ENCODE measurements around the gene LARP1. TPM values are rescaled to one million over a fixed set of nuclear protein-coding genes. Genes with fewer than 3 reads are reported as not detected.

LARP1 gene
- polyA plus RNA-seq, 2 of the 4 experiments (the other 2 are of a cell fraction) = 87.0 to 112 TPM

DNA sequence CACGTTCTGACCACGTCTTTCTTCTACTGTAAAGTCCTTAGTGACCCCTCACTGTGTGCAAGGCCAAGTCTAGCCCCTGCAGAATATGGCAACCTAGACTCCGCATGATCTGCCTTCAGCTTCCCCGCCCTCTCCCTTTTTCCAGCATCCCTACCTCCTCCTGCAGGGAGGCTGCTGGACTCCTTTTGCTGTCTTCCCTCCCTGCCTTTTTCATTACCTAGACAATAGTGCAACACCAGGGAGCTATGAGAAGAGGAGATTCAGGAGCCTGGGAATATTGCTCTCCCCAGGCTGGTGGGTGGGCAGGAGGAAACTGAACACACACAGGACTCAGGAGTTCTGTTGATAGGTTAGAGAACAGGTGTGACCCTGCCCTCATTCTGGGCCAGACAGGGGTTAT, 33.1 kb upstream of the LARP1 start (continued):
- TF ChIP-seq, protein P1, sequence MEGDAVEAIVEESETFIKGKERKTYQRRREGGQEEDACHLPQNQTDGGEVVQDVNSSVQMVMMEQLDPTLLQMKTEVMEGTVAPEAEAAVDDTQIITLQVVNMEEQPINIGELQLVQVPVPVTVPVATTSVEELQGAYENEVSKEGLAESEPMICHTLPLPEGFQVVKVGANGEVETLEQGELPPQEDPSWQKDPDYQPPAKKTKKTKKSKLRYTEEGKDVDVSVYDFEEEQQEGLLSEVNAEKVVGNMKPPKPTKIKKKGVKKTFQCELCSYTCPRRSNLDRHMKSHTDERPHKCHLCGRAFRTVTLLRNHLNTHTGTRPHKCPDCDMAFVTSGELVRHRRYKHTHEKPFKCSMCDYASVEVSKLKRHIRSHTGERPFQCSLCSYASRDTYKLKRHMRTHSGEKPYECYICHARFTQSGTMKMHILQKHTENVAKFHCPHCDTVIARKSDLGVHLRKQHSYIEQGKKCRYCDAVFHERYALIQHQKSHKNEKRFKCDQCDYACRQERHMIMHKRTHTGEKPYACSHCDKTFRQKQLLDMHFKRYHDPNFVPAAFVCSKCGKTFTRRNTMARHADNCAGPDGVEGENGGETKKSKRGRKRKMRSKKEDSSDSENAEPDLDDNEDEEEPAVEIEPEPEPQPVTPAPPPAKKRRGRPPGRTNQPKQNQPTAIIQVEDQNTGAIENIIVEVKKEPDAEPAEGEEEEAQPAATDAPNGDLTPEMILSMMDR (IDR thresholded peaks at IDR 0.05) = no peak

DNA sequence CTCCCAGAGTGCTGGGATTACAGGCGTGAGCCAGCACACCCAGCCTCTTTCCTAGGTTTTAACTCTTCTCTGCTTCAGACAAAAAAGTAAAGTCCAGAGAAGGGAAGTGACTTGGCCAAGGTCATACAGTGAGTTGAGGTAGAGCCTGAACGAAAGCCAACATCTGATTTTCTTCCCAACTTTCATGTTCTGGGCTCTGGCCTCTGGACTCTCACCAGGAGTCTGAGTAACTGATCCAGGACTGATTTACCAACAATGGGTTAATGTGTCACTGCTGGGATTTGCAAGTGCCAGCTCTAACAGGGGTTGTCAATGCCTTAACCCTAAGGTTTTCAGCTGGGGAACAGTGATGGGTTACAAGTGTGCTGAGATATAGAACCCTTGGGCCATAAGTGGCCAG, 32.2 kb upstream of the LARP1 start:
- CTCF ChIA-PET = interaction anchor here (0.7 to 1.1 kb wide), 2 partner anchors 9 to 51 kb away, joined by 3 read pairs; no protein-coding TSS in a partner anchor
- no peak for FAIRE-seq

DNA sequence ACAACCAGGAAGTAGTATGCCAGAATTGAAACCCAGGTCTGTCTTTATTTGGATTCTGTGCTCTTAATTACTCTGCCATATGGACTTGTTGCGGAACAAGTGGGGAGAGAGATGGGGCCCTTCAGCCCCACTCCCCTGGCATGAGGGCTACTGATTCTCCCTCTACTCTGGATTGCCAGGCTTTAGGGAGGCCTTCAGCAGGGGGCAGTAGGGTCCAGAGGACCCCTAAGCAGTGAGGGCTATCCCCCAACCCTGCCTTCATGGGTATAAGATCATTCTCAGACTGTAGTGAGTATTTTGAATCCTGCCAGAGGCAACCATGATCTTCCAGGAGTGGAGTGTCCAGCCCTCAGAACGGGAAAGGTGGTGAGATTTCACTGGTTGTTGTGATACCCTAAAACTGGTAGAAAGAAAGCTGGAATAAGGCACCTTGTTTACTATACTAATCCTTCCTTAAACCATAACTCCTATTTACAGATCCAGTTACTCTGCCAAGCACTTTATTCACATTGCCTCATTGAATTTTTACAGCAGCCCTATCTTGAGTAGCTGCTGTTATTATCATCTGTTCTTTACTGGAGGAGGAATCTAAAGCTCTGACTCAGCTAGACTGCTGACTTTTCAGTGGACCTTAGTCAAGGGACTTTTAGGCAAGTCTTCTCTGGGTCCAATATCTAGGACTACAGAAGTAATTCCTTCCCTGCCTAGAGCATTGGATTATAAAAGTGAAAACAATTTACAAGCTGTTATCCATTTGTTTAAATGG, 31.3 kb upstream of the LARP1 start:
- no peak for DNase-seq (ENCODE audit: low read depth in 1 of 2, low spot score in 1 of 2)
- H3K9me3 ChIP-seq = no peaks in the 10 kb centered on the region
- ChIA-PET POLR2A (no interaction called here), CTCF (interaction anchor here (2.1 kb wide), 1 partner anchor 15 kb away, joined by 4 read pairs; no protein-coding TSS in a partner anchor)
- 59% methylated on average over 2 of the region's 2 CpGs for WGBS (ENCODE audit: missing lambda C conversion rate)
- TF ChIP-seq JUN (IDR thresholded peaks at IDR 0.05) = no peak
- no peak for TF ChIP-seq MYC (IDR thresholded peaks at IDR 0.05; ENCODE audit: borderline replicate concordance, low read length)
- TF ChIP-seq NPAS2 (CRISPR knock-in tag; IDR thresholded peaks at IDR 0.05; ENCODE audit: borderline replicate concordance) = no peak
- no peak for TF ChIP-seq SREBF2 (IDR thresholded peaks at IDR 0.05)
- TF ChIP-seq FOSB (CRISPR knock-in tag; IDR thresholded peaks at IDR 0.05) = no peak
- TF ChIP-seq, protein P2, sequence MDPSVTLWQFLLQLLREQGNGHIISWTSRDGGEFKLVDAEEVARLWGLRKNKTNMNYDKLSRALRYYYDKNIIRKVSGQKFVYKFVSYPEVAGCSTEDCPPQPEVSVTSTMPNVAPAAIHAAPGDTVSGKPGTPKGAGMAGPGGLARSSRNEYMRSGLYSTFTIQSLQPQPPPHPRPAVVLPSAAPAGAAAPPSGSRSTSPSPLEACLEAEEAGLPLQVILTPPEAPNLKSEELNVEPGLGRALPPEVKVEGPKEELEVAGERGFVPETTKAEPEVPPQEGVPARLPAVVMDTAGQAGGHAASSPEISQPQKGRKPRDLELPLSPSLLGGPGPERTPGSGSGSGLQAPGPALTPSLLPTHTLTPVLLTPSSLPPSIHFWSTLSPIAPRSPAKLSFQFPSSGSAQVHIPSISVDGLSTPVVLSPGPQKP (IDR thresholded peaks at IDR 0.05; ENCODE audit: low read depth, low read length) = no peak
- TF ChIP-seq POLR2AphosphoS2 (conservative IDR thresholded peaks at IDR 0.05; ENCODE audit: low read length) = no peak
- TF ChIP-seq, protein P1 (IDR thresholded peaks at IDR 0.05) = no peak
- TF ChIP-seq HOXB13 (CRISPR knock-in tag; IDR thresholded peaks at IDR 0.05; ENCODE audit: low read depth) = no peak
- TF ChIP-seq MAX (IDR thresholded peaks at IDR 0.05) = no peak
- TF ChIP-seq FOSL2 (IDR thresholded peaks at IDR 0.05) = no peak
- TF ChIP-seq FOSL2 (CRISPR knock-in tag; IDR thresholded peaks at IDR 0.05) = no peak
- no peak for FAIRE-seq
- ATAC-seq = no peak; a peak in 1 of 6 replicates
- H3K4me1 ChIP-seq = 0 out of 3 replicates have a peak, but pooled peaks cover 7% of the 10 kb centered on the region
- no peak overlapping the region for H3K4me3 ChIP-seq
- no peak overlapping the region for H3K4me2 ChIP-seq
- no peak overlapping the region for H3K27ac ChIP-seq

More for the DNA sequence above, 32.2 kb upstream of the LARP1 start:
- TF ChIP-seq BHLHE40 (IDR thresholded peaks at IDR 0.05; ENCODE audit: low read depth, low read length) (no peak), NR3C1 (IDR thresholded peaks at IDR 0.05) (no peak), HOXB5 (CRISPR knock-in tag; IDR thresholded peaks at IDR 0.05) (no peak), KDM1A (IDR thresholded peaks at IDR 0.05; ENCODE audit: low read depth) (no peak)
- TF ChIP-seq, protein P3, sequence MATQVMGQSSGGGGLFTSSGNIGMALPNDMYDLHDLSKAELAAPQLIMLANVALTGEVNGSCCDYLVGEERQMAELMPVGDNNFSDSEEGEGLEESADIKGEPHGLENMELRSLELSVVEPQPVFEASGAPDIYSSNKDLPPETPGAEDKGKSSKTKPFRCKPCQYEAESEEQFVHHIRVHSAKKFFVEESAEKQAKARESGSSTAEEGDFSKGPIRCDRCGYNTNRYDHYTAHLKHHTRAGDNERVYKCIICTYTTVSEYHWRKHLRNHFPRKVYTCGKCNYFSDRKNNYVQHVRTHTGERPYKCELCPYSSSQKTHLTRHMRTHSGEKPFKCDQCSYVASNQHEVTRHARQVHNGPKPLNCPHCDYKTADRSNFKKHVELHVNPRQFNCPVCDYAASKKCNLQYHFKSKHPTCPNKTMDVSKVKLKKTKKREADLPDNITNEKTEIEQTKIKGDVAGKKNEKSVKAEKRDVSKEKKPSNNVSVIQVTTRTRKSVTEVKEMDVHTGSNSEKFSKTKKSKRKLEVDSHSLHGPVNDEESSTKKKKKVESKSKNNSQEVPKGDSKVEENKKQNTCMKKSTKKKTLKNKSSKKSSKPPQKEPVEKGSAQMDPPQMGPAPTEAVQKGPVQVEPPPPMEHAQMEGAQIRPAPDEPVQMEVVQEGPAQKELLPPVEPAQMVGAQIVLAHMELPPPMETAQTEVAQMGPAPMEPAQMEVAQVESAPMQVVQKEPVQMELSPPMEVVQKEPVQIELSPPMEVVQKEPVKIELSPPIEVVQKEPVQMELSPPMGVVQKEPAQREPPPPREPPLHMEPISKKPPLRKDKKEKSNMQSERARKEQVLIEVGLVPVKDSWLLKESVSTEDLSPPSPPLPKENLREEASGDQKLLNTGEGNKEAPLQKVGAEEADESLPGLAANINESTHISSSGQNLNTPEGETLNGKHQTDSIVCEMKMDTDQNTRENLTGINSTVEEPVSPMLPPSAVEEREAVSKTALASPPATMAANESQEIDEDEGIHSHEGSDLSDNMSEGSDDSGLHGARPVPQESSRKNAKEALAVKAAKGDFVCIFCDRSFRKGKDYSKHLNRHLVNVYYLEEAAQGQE (IDR thresholded peaks at IDR 0.05) = peak; percentile 43; the same call in 1 of the 2 replicates
- ATAC-seq (no peak; a peak in 1 of 6 replicates), DNase-seq (ENCODE audit: low read depth in 1 of 2, low spot score in 1 of 2) (no peak)
- Histone ChIP-seq H3K4me2 (no peak overlapping the region), H3K27ac (no peak overlapping the region), H3K4me3 (no peak overlapping the region), H3K9me3 (no peaks in the 10 kb centered on the region), H3K4me1 (0 out of 3 replicates have a peak, but pooled peaks cover 7% of the 10 kb centered on the region)
- POLR2A ChIA-PET = no interaction called here
- 78% methylated on average over 2 of the region's 2 CpGs for WGBS (ENCODE audit: missing lambda C conversion rate)

Measured in A549 (cell line).